HepG2 (cell line): ENCODE measurements around the gene VAMP5. TPM values are rescaled to one million over a fixed set of nuclear protein-coding genes. Genes with fewer than 3 reads are reported as not detected.

ENCODE experiments used
- ATAC-seq: fragments of 200-7000 bp; cut with Tn5 transposase; 3 replicates; pipeline ENCODE4 v1.9.1; 2020; ENCODE audit warnings: mild to moderate bottlenecking, moderate library complexity
- BruUV-seq: library from RNA; stranded (reverse); fragments of 400-500 nt; replicated peaks from 2 replicates; lab custom pipeline; 2021; lab: Mats Ljungman, UMichigan
- CTCF ChIA-PET: fragments of 300-600 bp; formaldehyde crosslinking; extraction: SDS; loops from one replicate; lab custom pipeline; 2021; ENCODE audit warnings: low total read pairs, inconsistent platforms, low intra/inter-chr PET ratio; lab: Yijun Ruan, JAX
- POLR2A ChIA-PET: fragments of 350-600 bp; sonication (Branson Sonifier 250); formaldehyde crosslinking; loops from one replicate; lab custom pipeline; 2020; ENCODE audit warnings: antibody characterized with exemption, inconsistent platforms; lab: Yijun Ruan, JAX
- DNase-seq: peaks from one replicate; pipeline ENCODE4 v3.0.0-alpha.2; 2015; ENCODE audit warnings: low spot score
- FAIRE-seq: peaks from 3 replicates; lab custom pipeline; 2011; peaks lifted over from hg19 to GRCh38; lab: Jason Lieb, UNC
- H2AFZ ChIP-seq: one replicate; pipeline ENCODE4 v1.6.1; 2011; ENCODE audit warnings: low read length, inconsistent platforms
- H3K27ac ChIP-seq: fragments of 300-600 bp; 3 replicates; pipeline ENCODE4 v1.8.0; 2011; ENCODE audit warnings: mixed run types, mild to moderate bottlenecking, mixed read lengths, low read length, inconsistent platforms; ENCODE audit not compliant: insufficient read depth; ENCODE audit errors: extremely low read length
- H3K27me3 ChIP-seq, 2 experiments: fragments of 200-600 bp in 1 of 2; 2 replicates in 1 of 2; 3 replicates in 1 of 2; pipeline versions ENCODE4 v1.6.0 to v1.8.0; 2011; ENCODE audit warnings: low read length in 2 of 2, mild to moderate bottlenecking in 2 of 2, moderate library complexity in 2 of 2, inconsistent platforms in 1 of 2; ENCODE audit not compliant: insufficient read depth in 2 of 2, control insufficient read depth in 1 of 2
- H3K36me3 ChIP-seq, 2 experiments: fragments of 200-600 bp in 1 of 2; replicated peaks in 1 of 2; 2 replicates in 1 of 2; 3 replicates in 1 of 2; pipeline versions ENCODE4 v1.5.1 to v1.8.0; 2011; ENCODE audit warnings: low read length in 2 of 2, inconsistent platforms in 1 of 2; ENCODE audit not compliant: insufficient read depth in 2 of 2, control insufficient read depth in 1 of 2
- H3K4me1 ChIP-seq: 2 replicates; pipeline ENCODE4 v1.5.1; 2012; ENCODE audit warnings: low read length, inconsistent platforms; ENCODE audit not compliant: insufficient read depth
- H3K4me2 ChIP-seq: 2 replicates; pipeline ENCODE4 v1.6.0; 2011; ENCODE audit warnings: low read depth, low read length, inconsistent platforms
- H3K4me3 ChIP-seq, 3 experiments: fragments of 200-600 bp in 1 of 3; sonication (generic), shearing (Covaris generic) in 1 of 3; replicated peaks in 1 of 3; 2 replicates each; pipeline ENCODE4 v1.5.1; 2011 to 2016; ENCODE audit warnings: low read length in 3 of 3, inconsistent platforms in 2 of 3, low read depth in 2 of 3, mild to moderate bottlenecking in 2 of 3, control low read depth in 1 of 3, mixed read lengths in 1 of 3; ENCODE audit not compliant: insufficient read depth in 1 of 3
- H3K79me2 ChIP-seq: one replicate; pipeline ENCODE4 v1.6.1; 2011; ENCODE audit warnings: low read length, inconsistent platforms; ENCODE audit not compliant: insufficient read depth
- H3K9ac ChIP-seq: 2 replicates; pipeline ENCODE4 v1.6.0; 2011; ENCODE audit warnings: mild to moderate bottlenecking, low read depth, low read length, inconsistent platforms; ENCODE audit not compliant: insufficient read depth
- H3K9me3 ChIP-seq: 2 replicates; pipeline ENCODE4 v1.5.1; 2012; ENCODE audit warnings: mild to moderate bottlenecking, low read length
- H4K20me1 ChIP-seq: 2 replicates; pipeline ENCODE4 v1.6.0; 2011; ENCODE audit warnings: inconsistent platforms, mild to moderate bottlenecking, low read length, moderate library complexity; ENCODE audit not compliant: insufficient read depth
- HNF4A ChIP-seq: sonication (generic); formaldehyde crosslinking; IDR thresholded peaks from 2 replicates; pipeline ENCODE4 v1.4.0; 2020; ENCODE audit warnings: missing genetic modification reagents
- IKZF4 ChIP-seq: sonication (generic); formaldehyde crosslinking; IDR thresholded peaks from 2 replicates; pipeline ENCODE4 v1.5.1; 2020; ENCODE audit warnings: borderline replicate concordance, mild to moderate bottlenecking, low read depth, missing genetic modification reagents; ENCODE audit errors: not compliant biosample characterization
- STAG1 ChIP-seq: sonication (generic); formaldehyde crosslinking; IDR thresholded peaks from 2 replicates; pipeline ENCODE4 v1.4.0; 2020; ENCODE audit warnings: missing genetic modification reagents
- TBL1XR1 ChIP-seq: fragments of 150-350 bp; IDR thresholded peaks from 2 replicates; pipeline ENCODE4 v1.6.1; 2014; ENCODE audit warnings: borderline replicate concordance, low read length; ENCODE audit not compliant: partially characterized antibody
- YY1 ChIP-seq: IDR thresholded peaks from 2 replicates; pipeline ENCODE4 v1.6.1; 2011; ENCODE audit warnings: low read length, low read depth, moderate library complexity, mild to moderate bottlenecking; ENCODE audit not compliant: insufficient read depth, insufficient replicate concordance
- ZBTB26 ChIP-seq: IDR thresholded peaks from 2 replicates; pipeline ENCODE4 v1.6.1; 2016; ENCODE audit warnings: missing compliant biosample characterization, missing genetic modification reagents, borderline replicate concordance
- ZNF232 ChIP-seq: sonication (generic); formaldehyde crosslinking; IDR thresholded peaks from 2 replicates; pipeline ENCODE4 v1.4.0; 2020; ENCODE audit warnings: missing genetic modification reagents, borderline replicate concordance
- ZNF234 ChIP-seq: sonication (generic); formaldehyde crosslinking; conservative IDR thresholded peaks from 2 replicates; pipeline ENCODE4 v1.5.1; 2020; ENCODE audit warnings: mild to moderate bottlenecking, missing genetic modification reagents
- ZNF414 ChIP-seq: sonication (generic); formaldehyde crosslinking; IDR thresholded peaks from 2 replicates; pipeline ENCODE4 v1.5.0; 2020; ENCODE audit warnings: missing genetic modification reagents
- ZNF441 ChIP-seq: sonication (generic); formaldehyde crosslinking; IDR thresholded peaks from 2 replicates; pipeline ENCODE4 v1.7.0; 2021; ENCODE audit warnings: missing genetic modification reagents, borderline replicate concordance
- ZNF550 ChIP-seq: sonication (generic); formaldehyde crosslinking; IDR thresholded peaks from 2 replicates; pipeline ENCODE4 v1.4.0; 2020; ENCODE audit warnings: mild to moderate bottlenecking, missing genetic modification reagents, borderline replicate concordance
- ZNF7 ChIP-seq: IDR thresholded peaks from 2 replicates; pipeline ENCODE4 v1.6.1; 2016; ENCODE audit warnings: missing biosample characterization, missing genetic modification reagents
- ZNF772 ChIP-seq: sonication (generic); formaldehyde crosslinking; IDR thresholded peaks from 2 replicates; pipeline ENCODE4 v1.5.0; 2020; ENCODE audit warnings: mild to moderate bottlenecking, missing genetic modification reagents
- WGBS: methylation state at CpG from one replicate; pipeline ENCODE4 v1.1.6; 2017; ENCODE audit warnings: low lambda C conversion rate; 5-methylcytosine and 5-hydroxymethylcytosine counted together
- in situ Hi-C: cut with HindIII; loops from 2 replicates; pipeline ENCODE4 v1.10.0; 2017; ENCODE audit warnings: low pct_unique_long_range_greater_than_20kb; ENCODE audit not compliant: extremely low pct_ligation_motif_present
- intact Hi-C: fragments of 100-400 bp; cut with micrococcal nuclease; formaldehyde crosslinking; loops from one replicate; pipeline ENCODE4 v1.10.0; 2022; ENCODE audit not compliant: unreplicated experiment
- polyA plus RNA-seq, 8 experiments: library from polyadenylated mRNA; depleted of rRNA in 3 of 8; stranded (reverse) in 7 of 8; unstranded in 1 of 8; fragments of >200 nt; fragmentation: Illumina TruSeq in 4 of 8; extraction: Trizol in 4 of 8; gene quantifications; 2 replicates each; pipeline versions ENCODE4 v1.2.1 to v1.2.3, GENCODE V29; 2011 to 2016; ENCODE audit warnings: low read depth in 4 of 8, missing spikeins in 1 of 8, mixed read lengths in 1 of 8; ENCODE audit not compliant: insufficient read depth in 1 of 8
- total RNA-seq, 5 experiments: library from RNA; depleted of rRNA; stranded (reverse); fragments of >200 nt; fragmentation: Illumina TruSeq; extraction: Trizol; gene quantifications; 2 replicates each; pipeline ENCODE4 v1.2.3, GENCODE V29; 2016; ENCODE audit warnings: low read depth in 1 of 5
- TF ChIP-seq, protein P1 (sequence below): sonication (generic); formaldehyde crosslinking; IDR thresholded peaks from 2 replicates; pipeline ENCODE4 v1.5.0; 2020; ENCODE audit warnings: missing genetic modification reagents
- TF ChIP-seq, protein P2 (sequence below): sonication (generic); formaldehyde crosslinking; IDR thresholded peaks from 2 replicates; pipeline ENCODE4 v1.9.0; 2021; ENCODE audit warnings: missing genetic modification reagents, mild to moderate bottlenecking, borderline replicate concordance
- TF ChIP-seq, protein P3 (sequence below): sonication (generic); IDR thresholded peaks from 2 replicates; pipeline ENCODE4 v1.6.1; 2016; ENCODE audit warnings: low read depth, borderline replicate concordance

The VAMP5 gene
- total and polyA plus RNA-seq, 2 of the 13 experiments (the other 11 are each of a cell fraction or from before 2014, with no cell fraction given), result 7.2 to 56.7 TPM

DNA sequence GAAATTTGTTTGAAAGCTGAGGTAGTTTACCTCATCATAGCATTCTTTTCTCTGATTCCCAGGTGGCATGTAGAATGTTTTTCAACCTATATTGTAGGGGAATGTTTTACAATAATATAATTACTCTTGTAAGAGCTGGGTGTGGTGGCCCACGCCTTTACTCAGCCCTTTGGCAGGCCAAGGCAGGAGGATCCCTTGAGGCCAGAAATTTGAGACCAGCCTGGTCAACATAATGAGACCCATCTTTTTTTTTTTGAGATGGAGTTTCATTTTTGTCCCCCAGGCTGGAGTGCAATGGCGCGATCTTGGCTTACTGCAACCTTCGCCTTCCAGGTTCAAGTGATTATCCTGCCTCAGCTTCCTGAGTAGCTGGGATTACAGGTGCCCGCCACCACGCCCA lies 35.4 kb downstream of the VAMP5 start (continued):
- TF ChIP-seq, protein P1, sequence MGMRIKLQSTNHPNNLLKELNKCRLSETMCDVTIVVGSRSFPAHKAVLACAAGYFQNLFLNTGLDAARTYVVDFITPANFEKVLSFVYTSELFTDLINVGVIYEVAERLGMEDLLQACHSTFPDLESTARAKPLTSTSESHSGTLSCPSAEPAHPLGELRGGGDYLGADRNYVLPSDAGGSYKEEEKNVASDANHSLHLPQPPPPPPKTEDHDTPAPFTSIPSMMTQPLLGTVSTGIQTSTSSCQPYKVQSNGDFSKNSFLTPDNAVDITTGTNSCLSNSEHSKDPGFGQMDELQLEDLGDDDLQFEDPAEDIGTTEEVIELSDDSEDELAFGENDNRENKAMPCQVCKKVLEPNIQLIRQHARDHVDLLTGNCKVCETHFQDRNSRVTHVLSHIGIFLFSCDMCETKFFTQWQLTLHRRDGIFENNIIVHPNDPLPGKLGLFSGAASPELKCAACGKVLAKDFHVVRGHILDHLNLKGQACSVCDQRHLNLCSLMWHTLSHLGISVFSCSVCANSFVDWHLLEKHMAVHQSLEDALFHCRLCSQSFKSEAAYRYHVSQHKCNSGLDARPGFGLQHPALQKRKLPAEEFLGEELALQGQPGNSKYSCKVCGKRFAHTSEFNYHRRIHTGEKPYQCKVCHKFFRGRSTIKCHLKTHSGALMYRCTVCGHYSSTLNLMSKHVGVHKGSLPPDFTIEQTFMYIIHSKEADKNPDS (CRISPR knock-in tag), result no peak
- TF ChIP-seq ZNF772 (CRISPR knock-in tag) (no peak), ZNF7 (CRISPR knock-in tag) (no peak), TBL1XR1 (no peak), IKZF4 (CRISPR knock-in tag) (no peak), STAG1 (CRISPR knock-in tag) (no peak), ZNF234 (CRISPR knock-in tag) (no peak), YY1 (no peak), ZNF232 (CRISPR knock-in tag) (no peak), ZNF550 (CRISPR knock-in tag) (no peak)

GRCh38 chr2:85621338-85621737 lies 37.1 kb downstream of the VAMP5 start:
- ChIA-PET CTCF (no interaction called here), POLR2A (interaction anchor here (1.5 to 1.9 kb wide), 2 partner anchors 9 to 203 kb away, joined by 3 to 5 read pairs; partner anchors contain the start of genes C2orf68 and SH2D6)
- intact Hi-C loops, result no loop called here
- Histone ChIP-seq H3K27ac (peak overlapping the region; percentile 57), H3K4me2 (peak overlapping the region; percentile 35), H3K4me3 (no peak overlapping the region; a peak in 1 of 6 replicates), H3K9ac (peak overlapping the region; percentile 6; the same call in 1 of the 2 replicates), H3K79me2 (peaks cover 41% of the 10 kb centered on the region), H3K9me3 (no peaks in the 10 kb centered on the region), H3K4me1 (peaks cover 49% of the 10 kb centered on the region), H3K27me3 (no peaks in the 10 kb centered on the region), H4K20me1 (peaks cover 10% of the 10 kb centered on the region), H2AFZ (no peak overlapping the region), H3K36me3 (peaks cover 32 to 68% of the 10 kb centered on the region in 2 experiments)
- no peak for FAIRE-seq
- no peak for DNase-seq
- BruUV-seq, result no TSS peak
- WGBS, result 56% methylated on average over 1 of the region's 1 CpG
- in situ Hi-C loops, result no loop called here
- ATAC-seq, result peak; percentile 71
- TF ChIP-seq, protein P2, sequence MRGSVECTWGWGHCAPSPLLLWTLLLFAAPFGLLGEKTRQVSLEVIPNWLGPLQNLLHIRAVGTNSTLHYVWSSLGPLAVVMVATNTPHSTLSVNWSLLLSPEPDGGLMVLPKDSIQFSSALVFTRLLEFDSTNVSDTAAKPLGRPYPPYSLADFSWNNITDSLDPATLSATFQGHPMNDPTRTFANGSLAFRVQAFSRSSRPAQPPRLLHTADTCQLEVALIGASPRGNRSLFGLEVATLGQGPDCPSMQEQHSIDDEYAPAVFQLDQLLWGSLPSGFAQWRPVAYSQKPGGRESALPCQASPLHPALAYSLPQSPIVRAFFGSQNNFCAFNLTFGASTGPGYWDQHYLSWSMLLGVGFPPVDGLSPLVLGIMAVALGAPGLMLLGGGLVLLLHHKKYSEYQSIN (CRISPR knock-in tag), result no peak
- TF ChIP-seq, protein P3, sequence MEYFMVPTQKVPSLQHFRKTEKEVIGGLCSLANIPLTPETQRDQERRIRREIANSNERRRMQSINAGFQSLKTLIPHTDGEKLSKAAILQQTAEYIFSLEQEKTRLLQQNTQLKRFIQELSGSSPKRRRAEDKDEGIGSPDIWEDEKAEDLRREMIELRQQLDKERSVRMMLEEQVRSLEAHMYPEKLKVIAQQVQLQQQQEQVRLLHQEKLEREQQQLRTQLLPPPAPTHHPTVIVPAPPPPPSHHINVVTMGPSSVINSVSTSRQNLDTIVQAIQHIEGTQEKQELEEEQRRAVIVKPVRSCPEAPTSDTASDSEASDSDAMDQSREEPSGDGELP, result no peak
- peak; percentile 64 for TF ChIP-seq HNF4A (CRISPR knock-in tag)
- TF ChIP-seq ZNF441 (CRISPR knock-in tag), result 0 out of 2 replicates have a peak, but pooled peaks have one; percentile 31
- peak; percentile 68; the same call in 1 of the 2 replicates for TF ChIP-seq ZNF414 (CRISPR knock-in tag)
- TF ChIP-seq ZBTB26, result no peak
